SK-N-MC (cell line): ENCODE measurements around the gene ZGLP1.
A peak's percentile ranks its signal among the peaks of the same experiment; 100 is the strongest.

Experiments used
- DNase-seq: peaks from one replicate; pipeline ENCODE4 v3.0.0-alpha.2; 2011; ENCODE audit warnings: low read depth, low spot score
- H3K27ac ChIP-seq: fragments of 200-600 bp; sonication (generic); 2 replicates; pipeline ENCODE4 v1.5.1; 2016; ENCODE audit warnings: mixed run types
- H3K36me3 ChIP-seq: fragments of 200-600 bp; sonication (generic); 2 replicates; pipeline ENCODE4 v1.6.1; 2017; ENCODE audit warnings: antibody characterized with exemption, low read length, mixed read lengths; ENCODE audit not compliant: insufficient read depth
- H3K4me3 ChIP-seq: fragments of 200-600 bp; sonication (generic); 2 replicates; pipeline ENCODE4 v1.5.1; 2016
- H3K9ac ChIP-seq: fragments of 200-600 bp; sonication (generic); 2 replicates; pipeline ENCODE4 v1.8.0; 2017; ENCODE audit warnings: mixed run types, mixed read lengths; ENCODE audit not compliant: insufficient read length
- H3K9me3 ChIP-seq: fragments of 200-600 bp; sonication (generic); 2 replicates; pipeline ENCODE4 v1.6.1; 2017; ENCODE audit warnings: low read depth, mild to moderate bottlenecking, antibody characterized with exemption, low read length, moderate library complexity, mixed read lengths
- EZH2 ChIP-seq: fragments of 200-600 bp; sonication (generic); IDR thresholded peaks from one replicate; pipeline ENCODE4 v1.6.1; 2017; ENCODE audit warnings: antibody characterized with exemption
- FOXP2 ChIP-seq: optimal IDR thresholded peaks from 2 replicates; pipeline ENCODE3; 2011; ENCODE audit warnings: mild to moderate bottlenecking, moderate library complexity; ENCODE audit not compliant: insufficient read depth; ENCODE audit errors: extremely low read length, control extremely low read depth
- POLR2AphosphoS5 ChIP-seq: IDR thresholded peaks from 2 replicates; pipeline ENCODE4 v1.6.1; 2012; ENCODE audit warnings: mild to moderate bottlenecking, low read depth, low read length, borderline replicate concordance

Gene ZGLP1

DNA sequence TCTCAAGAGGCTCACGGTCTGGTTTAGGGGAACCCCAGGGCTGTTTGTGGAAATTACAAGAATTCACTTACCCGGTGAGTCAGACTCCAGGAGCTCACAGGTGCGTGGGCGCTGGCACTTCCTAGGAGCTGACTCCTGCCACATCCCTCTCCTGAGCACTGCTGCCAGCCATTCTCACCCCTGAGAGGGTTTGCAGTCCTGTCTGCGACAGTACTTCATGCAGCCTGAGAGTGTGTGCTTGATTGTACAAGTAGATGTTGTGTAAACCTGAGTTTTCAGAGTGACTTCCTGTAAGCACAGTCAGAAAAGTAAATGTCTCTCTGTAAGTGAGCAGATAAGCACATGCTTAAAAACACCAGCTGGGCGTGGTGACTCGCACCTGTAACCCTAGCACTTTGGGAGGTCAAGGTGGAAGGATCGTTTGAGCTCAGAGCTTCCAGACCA is 49.5 kb downstream of the ZGLP1 start:
- no peak for DNase-seq
- TF ChIP-seq POLR2AphosphoS5, result no peak
- Histone ChIP-seq H3K27ac (no peak overlapping the region), H3K4me3 (no peak overlapping the region), H3K36me3 (peaks cover 22% of the 10 kb centered on the region), H3K9ac (no peak overlapping the region), H3K9me3 (no peaks in the 10 kb centered on the region)

- Histone ChIP-seq H3K27ac (no peak overlapping the region), H3K36me3 (peaks cover 30% of the 10 kb centered on the region), H3K9ac (no peak overlapping the region), H3K4me3 (no peak overlapping the region), H3K9me3 (no peaks in the 10 kb centered on the region)
- peak; percentile 63 for DNase-seq
- TF ChIP-seq FOXP2 (no peak), POLR2AphosphoS5 (peak; percentile 12; the same call in 1 of the 2 replicates), EZH2 (no peak)
These were observed 50.3 kb downstream of the ZGLP1 start for GRCh38 chr19:10259162-10259905.

DNA sequence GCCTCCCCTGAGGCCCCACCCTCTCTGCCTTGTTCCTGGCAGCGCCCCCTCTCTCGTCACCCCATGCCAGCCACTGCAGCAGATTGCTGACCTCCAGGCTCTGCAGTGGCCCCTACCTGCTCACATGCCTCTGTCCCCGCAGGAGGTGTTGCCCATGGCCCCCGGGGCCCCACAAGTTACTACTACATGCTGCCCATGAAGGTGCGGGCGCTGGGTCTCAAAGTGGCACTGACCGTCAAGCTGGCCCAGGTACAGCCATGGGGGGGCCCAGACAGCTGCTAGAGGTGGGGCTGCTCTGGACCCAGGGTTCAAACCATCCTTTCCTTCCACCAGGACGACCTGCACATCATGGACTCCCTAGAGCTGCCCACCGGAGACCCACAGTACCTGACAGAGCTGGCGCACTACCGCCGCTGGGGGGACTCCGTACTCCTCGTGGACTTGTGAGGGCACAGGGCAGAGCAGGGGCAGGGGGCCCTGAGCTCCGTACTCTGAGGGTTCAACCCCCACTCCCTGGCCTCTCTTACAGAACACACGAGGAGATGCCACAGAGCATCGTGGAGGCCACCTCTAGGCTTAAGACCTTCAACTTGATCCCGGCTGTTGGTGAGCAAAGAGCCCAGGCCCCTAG is 51.4 kb downstream of the ZGLP1 start:
- H3K9me3 ChIP-seq, result no peaks in the 10 kb centered on the region
- H3K27ac ChIP-seq, result no peak overlapping the region
- no peak for DNase-seq
- TF ChIP-seq POLR2AphosphoS5, result no peak
- TF ChIP-seq EZH2, result no peak
- H3K36me3 ChIP-seq, result peaks cover 33% of the 10 kb centered on the region
- no peak overlapping the region for H3K9ac ChIP-seq
- no peak overlapping the region for H3K4me3 ChIP-seq

GRCh38 chr19:10256970-10257615 is 52.5 kb downstream of the ZGLP1 start:
- Histone ChIP-seq H3K9me3 (no peaks in the 10 kb centered on the region), H3K4me3 (no peak overlapping the region), H3K36me3 (peaks cover 33% of the 10 kb centered on the region), H3K9ac (no peak overlapping the region), H3K27ac (no peak overlapping the region)
- DNase-seq, result no peak
- TF ChIP-seq EZH2 (no peak), POLR2AphosphoS5 (no peak), FOXP2 (no peak)

GRCh38 chr19:10256551-10256950 is 53.1 kb downstream of the ZGLP1 start:
- Histone ChIP-seq H3K36me3 (peaks cover 33% of the 10 kb centered on the region), H3K4me3 (no peak overlapping the region), H3K9me3 (no peaks in the 10 kb centered on the region), H3K9ac (no peak overlapping the region), H3K27ac (no peak overlapping the region)
- TF ChIP-seq EZH2 (no peak), FOXP2 (no peak), POLR2AphosphoS5 (no peak)
- no peak for DNase-seq

DNA sequence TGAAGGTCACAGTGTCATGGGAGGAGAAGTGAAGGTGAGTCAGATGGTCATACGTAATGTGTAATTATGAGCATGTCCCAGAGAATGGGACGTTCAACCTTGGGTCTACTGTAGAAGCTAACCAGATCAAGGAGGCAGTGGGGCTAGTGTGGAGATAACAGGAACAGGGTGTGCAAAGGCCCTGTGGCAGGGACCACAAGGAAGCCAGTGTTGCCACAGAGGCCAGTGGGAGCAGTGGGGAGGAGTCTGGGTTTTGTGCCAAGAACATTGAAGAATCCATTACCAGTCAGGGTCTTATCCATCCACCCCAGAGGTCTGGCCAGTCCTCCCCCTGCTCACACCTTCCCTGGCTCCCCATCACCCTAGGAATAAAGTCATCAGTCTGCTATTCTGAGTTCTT is 54.3 kb downstream of the ZGLP1 start:
- DNase-seq, result no peak
- no peak overlapping the region for H3K4me3 ChIP-seq
- H3K36me3 ChIP-seq, result peaks cover 33% of the 10 kb centered on the region
- H3K9ac ChIP-seq, result no peak overlapping the region
- H3K9me3 ChIP-seq, result no peaks in the 10 kb centered on the region
- no peak for TF ChIP-seq FOXP2
- no peak for TF ChIP-seq POLR2AphosphoS5
- no peak for TF ChIP-seq EZH2
- H3K27ac ChIP-seq, result no peak overlapping the region
